ENCODE measurements around the gene ZDHHC11B. TPM values are rescaled to one million over a fixed set of nuclear protein-coding genes. Genes with fewer than 3 reads are reported as not detected.
"Not testable (repeated sequence)": the region's sequence is repeated elsewhere in the genome, so short reads cannot be mapped to it uniquely, and the experiment has no call there.

The ZDHHC11B gene, protein sequence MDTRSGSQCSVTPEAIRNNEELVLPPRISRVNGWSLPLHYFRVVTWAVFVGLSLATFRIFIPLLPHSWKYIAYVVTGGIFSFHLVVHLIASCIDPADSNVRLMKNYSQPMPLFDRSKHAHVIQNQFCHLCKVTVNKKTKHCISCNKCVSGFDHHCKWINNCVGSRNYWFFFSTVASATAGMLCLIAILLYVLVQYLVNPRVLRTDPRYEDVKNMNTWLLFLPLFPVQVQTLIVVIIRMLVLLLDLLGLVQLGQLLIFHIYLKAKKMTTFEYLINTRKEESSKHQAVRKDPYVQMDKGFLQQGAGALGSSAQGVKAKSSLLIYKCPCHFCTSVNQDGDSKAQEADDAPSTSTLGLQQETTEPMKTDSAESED
- 1.6 TPM for total RNA-seq

DNA sequence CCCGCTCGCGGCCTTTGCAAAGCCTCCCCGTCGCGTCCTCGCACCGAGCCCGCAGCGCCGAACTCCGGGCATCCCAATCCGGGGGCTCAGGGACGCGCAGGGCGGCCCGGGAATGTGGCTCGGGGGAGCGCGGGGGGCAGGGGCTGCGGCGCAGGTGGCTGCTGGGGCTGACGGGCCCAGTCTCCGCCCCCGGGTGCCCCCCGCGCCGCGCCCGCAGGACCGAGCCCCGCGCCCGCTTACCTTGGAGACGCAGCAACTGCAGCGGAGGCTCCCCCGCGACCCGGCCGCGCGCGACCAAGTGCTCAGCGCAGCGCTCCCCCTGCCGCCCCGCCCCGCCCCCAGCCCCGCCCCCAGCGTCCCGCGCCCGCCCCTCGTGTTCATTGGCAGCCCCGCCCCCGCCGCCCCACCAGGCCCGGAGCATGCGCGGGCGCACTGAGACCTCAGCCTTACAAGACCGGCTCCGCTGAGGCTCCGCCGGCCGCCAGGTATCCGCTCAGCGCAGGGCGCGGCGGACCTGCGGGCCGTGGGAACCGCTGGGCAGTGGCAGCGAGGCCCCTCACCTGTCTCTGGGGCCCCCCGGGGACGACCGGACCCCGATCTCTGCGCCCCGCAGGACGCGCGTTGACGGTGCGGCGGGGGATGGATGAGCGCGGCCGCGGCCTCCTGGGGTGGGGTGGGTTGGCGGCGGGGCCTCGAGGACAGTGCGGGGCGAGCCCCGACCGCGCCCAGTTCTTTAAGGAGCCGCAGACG lies at the start of gene ZDHHC11B:
ZDHHC11B (minus strand) TSS at position 302 of the 750 bp plus-strand sequence. CDS start 17,810 bp downstream, outside the sequence.
- peak; percentile 67 to 84 (median 81) for DNase-seq (ENCODE audit: low read depth in 2 of 3, low spot score in 2 of 3)

DNA sequence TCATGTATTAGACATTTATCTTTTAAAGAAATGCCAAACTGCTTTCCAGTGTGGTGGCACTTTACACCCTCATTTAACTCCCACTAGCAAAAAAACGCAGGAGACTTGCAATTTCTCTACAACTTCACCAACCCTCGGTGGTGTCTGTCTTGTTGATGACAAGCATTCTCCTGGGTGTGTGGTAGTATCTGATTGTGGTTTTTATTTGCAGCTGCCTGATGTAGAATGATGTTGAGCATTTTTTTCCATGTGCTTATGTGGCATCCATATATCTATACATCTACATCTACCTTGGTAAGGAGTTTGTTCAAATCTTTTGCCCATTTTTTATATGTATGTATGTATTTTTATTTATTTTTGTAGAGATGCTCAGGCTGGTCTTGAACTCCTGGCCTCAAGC lies 49.5 kb upstream of the ZDHHC11B start:
- not testable (repeated sequence) for DNase-seq (ENCODE audit: low read depth in 2 of 3, low spot score in 2 of 3)

DNA sequence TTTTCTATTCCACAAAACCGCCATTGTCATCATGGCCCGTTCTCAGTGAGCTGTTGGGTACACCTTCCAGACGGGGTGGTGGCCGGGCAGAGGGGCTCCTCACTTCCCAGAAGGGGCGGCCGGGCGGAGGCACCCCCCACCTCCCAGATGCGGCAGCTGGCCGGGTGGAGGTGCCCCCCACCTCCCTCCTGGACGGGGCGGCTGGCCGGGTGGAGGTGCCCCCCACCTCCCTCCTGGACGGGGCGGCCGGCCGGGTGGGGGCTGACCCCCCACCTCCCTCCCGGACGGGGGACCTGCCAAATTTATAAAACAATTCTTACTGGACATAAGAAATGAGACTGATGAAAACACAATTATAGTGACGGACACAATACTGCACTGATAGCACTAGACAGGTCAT lies 43.7 kb upstream of the ZDHHC11B start:
- not testable (repeated sequence) for DNase-seq (ENCODE audit: low read depth in 2 of 3, low spot score in 2 of 3)

DNA sequence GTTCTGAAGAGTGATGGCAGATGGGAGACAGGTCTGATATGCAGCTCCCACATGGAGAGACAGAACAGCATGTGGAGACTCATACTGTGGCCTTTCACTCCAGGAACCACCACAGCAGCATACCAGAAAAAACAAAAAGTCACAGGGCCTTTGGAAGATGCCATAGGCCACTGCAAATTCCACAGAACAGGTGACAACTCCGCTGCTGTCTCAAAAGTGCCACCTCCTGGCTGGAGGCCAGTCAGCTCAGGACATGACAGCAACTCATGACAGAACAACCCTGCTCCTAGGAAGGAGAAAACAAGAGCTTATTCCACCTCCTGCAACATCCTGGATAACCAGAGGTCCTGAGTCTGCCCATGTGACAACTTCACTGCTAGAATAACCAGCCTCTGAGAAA lies 41.0 kb upstream of the ZDHHC11B start:
- peak in 1 of 3 donors; percentile 12 for DNase-seq (ENCODE audit: low read depth in 2 of 3, low spot score in 2 of 3)

DNA sequence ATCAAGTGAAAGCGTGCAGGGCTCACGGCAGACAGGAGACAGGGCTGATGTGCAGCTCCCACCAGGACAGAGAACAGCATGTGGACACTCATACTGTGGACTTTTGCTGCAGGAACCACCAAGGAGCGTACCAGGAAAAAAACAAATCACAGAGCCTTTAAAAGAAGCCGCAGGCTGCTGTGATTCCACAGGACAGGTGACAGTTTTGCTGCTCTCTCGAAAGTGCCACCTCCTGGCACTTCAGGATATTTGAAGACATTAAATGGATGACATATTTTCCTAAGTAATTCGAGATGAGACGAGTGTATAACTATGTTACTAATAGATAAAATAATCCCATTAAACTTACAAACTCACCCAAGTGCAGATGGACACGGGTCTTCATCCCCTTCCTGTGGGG lies 37.0 kb upstream of the ZDHHC11B start:
- DNase-seq (ENCODE audit: low read depth in 2 of 3, low spot score in 2 of 3): no peak

DNA sequence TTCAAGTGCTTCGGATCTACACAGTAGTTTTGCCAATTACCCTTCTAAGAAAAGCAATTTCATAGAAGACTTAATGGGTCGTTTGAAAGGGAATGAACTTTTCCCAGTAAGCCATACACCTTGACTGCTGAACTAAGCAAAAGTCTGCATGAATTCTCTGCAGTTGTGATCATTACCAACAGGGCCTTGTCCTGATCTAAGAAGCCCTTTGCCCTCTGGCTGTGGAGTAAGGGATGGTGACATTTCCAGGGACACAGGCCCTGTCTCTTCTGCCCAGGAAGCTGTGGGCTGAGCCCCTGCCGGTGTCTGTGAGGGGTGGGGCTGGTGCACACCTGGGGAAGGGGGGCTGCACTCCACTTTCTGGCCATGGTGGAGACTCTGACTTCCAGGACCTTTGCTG lies 35.7 kb upstream of the ZDHHC11B start:
- DNase-seq (ENCODE audit: low read depth in 2 of 3, low spot score in 2 of 3): no peak

DNA sequence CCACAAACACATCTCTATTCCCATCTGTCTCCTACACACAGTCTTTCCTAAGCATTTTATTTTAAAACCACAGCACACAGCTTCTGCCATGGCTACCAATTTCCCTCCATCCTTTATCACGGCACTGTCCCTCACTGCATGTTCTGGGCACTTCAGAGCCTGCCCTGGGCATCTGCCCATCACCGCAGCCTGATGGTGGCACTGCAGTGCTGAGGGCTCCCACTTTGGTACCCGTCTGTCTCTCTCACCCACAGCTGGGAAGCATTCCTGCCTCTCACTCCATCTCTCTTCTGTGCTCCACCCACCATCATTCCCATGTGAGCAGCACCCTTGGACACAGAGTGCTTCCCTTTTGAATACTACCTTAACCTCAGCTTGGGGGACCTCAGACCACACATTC lies 34.5 kb upstream of the ZDHHC11B start:
- no peak for DNase-seq (ENCODE audit: low read depth in 2 of 3, low spot score in 2 of 3)

DNA sequence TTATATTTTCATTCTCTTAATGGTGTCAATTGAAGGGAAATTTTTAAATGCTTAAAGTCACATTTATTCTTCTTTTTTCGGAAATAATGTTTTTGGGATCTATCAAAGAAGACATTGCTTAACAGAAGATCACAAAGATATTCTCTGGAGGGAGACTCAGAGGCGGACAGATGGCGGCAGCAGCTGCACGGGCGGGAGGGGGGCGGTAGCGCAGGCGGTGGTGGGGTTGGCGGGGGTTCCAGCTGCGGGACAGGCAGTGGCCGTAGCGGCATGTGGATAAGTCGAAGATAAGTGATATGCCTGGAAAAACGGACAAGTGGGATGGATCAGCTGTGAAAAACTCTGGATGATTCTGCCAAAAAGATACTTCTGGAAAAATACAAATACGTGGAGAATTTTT lies 31.6 kb upstream of the ZDHHC11B start:
- DNase-seq (ENCODE audit: low read depth in 2 of 3, low spot score in 2 of 3): no peak

DNA sequence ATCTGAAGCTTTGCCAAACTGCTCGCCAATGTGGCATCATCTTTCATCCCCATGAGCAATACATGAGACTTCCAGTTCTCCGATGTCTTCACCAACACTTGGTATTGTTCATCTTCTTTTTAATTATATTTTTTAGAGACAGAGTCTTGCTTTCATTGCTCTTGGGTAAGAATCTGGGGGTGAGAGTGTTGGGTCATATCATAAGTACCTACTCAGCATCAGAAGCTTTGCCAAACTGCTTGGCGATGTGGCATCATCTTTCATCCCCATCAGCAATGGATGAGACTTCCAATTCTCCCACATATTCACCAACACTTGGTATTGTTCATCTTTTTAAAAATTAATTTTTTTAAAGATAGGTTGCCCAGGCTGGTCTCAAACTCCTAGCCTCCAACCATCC lies 30.9 kb upstream of the ZDHHC11B start:
- no peak for DNase-seq (ENCODE audit: low read depth in 2 of 3, low spot score in 2 of 3)

DNA sequence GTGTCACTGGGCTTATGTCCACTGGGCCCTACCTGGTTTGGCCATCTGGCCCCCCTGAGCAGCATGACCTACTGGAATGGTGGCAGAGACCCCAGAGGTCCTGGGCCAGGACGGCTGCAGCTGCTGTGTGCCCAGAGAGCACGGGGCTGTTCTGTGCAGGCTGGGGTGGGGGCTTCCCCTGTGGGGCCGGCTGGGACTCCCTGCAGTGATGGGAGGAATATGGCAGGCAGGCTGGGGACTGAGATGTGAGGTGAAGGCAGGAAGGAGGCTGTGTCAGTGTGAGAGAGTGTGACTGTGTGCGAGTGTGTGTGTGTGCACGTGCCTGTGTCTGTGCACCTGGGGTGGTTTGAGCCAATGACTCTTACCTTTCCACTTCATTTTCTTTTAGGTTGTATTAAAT lies 29.0 kb upstream of the ZDHHC11B start:
- not testable (repeated sequence) for DNase-seq (ENCODE audit: low read depth in 2 of 3, low spot score in 2 of 3)

DNA sequence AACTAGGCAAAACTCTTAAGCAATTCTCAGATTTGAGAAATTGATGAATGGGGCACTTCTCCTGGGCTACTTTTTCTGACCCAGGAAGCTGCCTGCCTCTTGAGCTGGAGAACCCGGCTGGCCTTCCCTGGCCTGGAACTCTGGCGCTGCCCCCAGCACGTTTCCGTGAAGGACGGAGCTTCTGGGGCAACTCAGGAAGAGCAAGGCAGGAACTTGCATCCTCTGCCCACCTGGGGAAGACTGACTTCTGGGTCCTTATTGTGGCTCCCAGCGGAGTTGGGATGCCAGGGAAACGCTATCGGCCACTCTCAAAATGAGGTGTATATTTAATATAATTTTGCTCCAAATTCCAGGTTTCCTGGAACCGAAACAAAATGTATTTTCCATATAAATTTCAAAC lies 26.9 kb upstream of the ZDHHC11B start:
- not testable (repeated sequence) for DNase-seq (ENCODE audit: low read depth in 2 of 3, low spot score in 2 of 3)

DNA sequence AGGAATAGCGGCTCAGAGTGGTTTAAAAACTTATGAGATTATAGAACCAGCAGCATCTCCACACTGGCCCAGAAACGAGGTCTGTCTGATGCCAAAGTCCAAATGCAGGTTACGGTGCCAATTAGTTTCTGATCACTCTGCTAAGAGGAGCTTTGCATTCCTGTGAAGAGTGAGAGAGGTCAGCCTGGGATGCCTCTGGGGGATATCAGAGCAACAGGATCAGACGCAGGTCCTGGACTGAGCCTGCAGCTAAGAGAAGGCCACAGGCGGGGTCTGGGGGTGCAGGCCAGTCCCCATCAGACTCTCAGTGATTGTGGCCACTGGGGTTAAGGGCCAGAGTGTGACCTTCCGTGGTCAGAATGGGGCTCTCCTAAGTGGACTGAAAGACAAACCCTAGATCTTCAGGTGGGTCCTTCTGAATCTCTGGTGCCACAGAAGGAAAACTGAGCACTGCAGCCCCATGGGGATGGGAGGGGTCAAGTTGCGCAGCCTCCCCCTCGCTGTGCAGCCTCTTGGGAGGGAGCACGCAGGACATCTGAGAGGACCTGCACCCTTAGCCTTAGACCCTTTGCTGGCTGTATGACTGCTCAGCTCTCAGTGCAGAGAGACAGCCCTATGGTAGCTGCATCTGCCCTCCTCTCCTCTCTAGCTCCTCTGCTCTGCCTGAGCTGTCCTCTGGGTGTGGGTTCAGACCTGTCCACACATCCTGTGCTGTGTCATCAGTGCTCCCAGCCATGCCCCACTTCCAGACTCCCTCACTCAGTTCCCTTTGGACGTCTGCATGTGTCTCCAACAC lies 23.4 kb upstream of the ZDHHC11B start:
- not testable (repeated sequence) for DNase-seq (ENCODE audit: low read depth in 2 of 3, low spot score in 2 of 3)

DNA sequence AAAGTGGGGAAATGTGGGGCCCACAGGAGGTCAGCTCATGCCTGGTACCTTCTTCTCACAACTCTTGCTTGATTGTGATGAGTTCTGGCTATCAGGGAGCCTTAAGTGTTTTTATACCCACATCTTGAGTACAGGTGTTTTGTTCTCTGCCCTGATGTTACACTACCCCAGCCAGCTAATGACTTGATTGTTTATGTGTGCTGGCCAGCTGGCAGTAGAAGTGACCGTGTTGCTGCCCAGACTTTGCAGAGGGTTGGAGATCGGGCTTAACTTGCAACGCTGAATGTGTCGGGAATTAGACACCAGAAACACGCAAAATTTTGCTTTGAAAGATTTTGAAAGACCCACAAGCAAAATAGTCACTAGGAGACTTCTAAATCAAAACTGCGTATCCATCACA lies 16.9 kb upstream of the ZDHHC11B start:
- no peak for DNase-seq (ENCODE audit: low read depth in 2 of 3, low spot score in 2 of 3)

DNA sequence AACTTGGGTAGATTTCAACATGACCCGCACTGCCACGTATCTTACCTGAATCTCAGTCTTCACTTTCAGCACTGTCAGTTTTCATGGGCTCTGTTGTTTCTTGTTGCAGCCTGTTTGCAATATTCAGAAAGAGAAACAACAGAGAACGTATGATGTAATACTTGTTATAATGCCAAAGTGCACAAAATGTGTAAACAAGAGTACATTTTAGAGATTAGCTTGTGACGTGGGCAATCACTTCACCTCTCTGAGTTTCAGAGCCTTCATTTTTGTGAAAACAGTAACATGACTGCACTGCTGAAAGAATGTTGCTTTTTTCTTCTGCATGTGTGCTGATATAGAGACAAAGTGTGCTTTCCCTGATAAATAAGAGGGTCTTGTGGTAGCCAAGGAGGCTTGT lies 16.5 kb upstream of the ZDHHC11B start:
- DNase-seq (ENCODE audit: low read depth in 2 of 3, low spot score in 2 of 3): not testable (repeated sequence)

DNA sequence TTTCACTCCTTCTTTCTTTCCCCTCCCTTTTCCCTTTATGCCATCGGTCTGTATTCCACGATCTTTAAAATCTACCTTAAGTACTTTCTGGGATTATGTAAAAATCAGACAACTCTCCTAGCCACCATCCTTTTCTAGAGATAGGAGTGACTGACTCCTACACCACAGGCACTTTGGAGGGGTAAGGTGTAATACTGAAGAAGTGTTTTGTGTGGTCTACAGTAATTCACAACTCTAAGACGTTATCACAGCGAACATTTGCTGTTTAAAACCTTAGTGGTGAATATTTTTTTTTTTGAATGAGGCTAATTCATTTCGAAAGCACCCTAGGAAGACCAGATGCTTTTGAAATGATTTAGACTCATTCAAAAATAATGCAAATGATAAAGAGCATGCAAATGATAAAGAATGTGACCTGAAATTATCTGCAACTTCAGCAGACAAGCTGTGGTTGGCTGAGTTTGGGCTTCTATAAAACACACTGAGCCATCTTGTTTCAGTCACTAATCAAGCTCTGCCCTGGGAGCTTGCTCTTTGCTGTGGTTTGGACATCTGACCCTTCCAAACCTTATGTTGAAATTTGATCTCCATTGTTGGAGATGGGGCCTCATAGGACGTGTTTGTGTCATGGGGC lies 14.1 kb upstream of the ZDHHC11B start:
- not testable (repeated sequence) for DNase-seq (ENCODE audit: low read depth in 2 of 3, low spot score in 2 of 3)

DNA sequence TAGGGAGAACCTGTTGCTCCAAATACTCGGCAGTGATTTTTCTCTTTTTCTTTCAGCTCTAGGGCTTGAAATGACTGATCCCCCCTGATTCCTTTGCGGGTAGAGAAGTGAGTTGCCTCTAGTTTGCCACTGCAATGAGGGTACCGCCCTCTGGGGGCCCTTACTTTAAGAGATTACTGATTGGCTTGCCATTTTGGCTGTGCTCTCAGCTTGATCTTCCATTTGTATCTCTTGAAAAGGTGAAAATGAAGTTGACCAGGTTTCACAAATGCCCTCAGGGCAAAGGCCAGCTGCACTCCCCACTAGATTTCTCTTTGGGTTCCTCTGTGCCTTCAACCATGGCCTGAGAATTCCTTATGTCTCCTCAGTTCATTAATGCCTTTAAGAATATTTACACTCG lies 13.5 kb upstream of the ZDHHC11B start:
- not testable (repeated sequence) for DNase-seq (ENCODE audit: low read depth in 2 of 3, low spot score in 2 of 3)

DNA sequence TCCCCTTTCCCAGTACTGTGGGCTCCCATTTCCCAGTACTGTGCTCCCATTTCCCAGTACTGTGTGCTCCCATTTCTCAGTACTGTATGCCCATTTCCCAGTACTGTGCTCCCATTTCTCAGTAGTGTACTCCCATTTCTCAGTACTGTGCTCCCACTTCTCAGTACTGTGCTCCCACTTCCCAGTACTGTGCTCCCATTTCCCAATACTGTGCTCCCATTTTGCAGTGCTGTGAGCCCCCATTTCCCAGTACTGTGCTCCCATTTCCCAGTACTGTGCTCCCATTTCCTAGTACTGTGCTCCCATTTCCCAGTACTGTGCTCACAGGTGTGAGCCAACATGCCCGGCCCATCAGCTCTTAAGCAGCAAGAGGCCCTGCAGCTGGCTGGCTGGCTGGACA lies 11.3 kb upstream of the ZDHHC11B start:
- DNase-seq (ENCODE audit: low read depth in 2 of 3, low spot score in 2 of 3): not testable (repeated sequence)

DNA sequence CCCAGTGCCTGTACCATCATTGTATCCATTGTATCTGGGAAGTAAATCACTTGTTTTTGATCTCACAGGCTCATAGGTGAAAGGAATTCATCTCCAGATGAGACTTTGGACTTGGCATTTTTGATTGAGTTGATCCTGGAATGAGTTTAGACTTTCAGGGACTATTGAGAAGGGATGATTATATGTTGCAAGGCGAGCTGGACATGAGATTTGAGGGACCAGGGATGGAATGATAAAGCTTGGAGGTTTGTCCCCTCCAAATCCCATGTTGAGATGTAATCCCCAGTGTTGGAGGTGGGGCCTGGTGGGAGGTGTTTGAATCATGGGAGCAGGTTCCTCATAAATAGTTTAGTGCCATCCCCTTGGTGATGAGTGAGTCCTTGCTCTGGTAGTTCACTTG lies 10.4 kb upstream of the ZDHHC11B start:
- DNase-seq (ENCODE audit: low read depth in 2 of 3, low spot score in 2 of 3): not testable (repeated sequence)

DNA sequence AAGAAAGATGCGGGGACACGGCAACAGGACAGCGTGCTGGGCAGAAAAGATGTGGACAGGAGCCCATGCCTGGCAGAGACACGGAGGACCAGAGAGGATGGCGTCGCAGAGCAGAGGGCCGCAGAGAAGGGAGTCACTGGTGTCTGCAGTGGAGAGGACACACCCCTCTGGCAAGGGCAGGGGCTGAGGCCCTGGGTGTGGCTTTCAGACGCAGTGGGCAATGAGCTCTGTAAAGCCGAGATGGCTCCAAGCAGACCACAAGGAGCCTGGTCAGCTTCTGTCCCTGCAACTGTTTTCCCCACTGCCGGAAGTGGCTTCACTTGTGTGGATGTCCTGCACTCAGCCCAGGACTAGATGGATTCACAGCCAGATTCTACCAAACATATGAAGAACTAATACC lies 4.2 kb upstream of the ZDHHC11B start:
- DNase-seq (ENCODE audit: low read depth in 2 of 3, low spot score in 2 of 3): not testable (repeated sequence)

DNA sequence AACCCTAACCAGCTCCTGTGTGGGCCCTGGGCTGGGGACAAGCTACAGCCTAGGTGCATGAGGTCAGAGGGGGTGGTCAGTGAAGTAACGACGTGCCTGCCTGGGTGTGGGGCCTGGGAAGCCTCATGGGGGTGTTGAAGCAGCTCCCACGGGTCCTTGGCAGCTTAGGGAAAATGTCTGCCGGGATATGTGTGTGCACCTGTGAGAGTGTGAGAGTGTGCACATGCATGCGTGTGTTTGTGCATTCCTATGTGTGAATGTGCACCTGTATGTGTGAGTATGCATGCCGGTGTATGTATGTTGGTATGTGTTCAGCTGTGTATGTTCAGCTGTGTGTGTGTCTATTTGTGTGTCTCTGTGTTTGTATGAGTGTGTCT lies 3.3 kb upstream of the ZDHHC11B start:
- DNase-seq (ENCODE audit: low read depth in 2 of 3, low spot score in 2 of 3): not testable (repeated sequence)

Data from hematopoietic multipotent progenitor cell (in vitro differentiated cells).